GM12878 (cell line): ENCODE results near the gene SLC4A8.

ENCODE experiments used
- ASH2L ChIP-seq: fragments of 300-600, 200-600 bp; sonication (generic); IDR thresholded peaks from 2 replicates; pipeline ENCODE4 v1.6.1; 2017; ENCODE audit warnings: low read depth, mild to moderate bottlenecking, borderline replicate concordance
- CBFB ChIP-seq: IDR thresholded peaks from 2 replicates; pipeline ENCODE4 v1.6.1; 2016; ENCODE audit warnings: antibody characterized with exemption, low read depth
- NFYB ChIP-seq: IDR thresholded peaks from 2 replicates; pipeline ENCODE4 v1.6.1; 2011; ENCODE audit warnings: low read depth, mild to moderate bottlenecking, low read length, improper control_type of control experiment, moderate library complexity; ENCODE audit not compliant: insufficient read depth
- POLR2A ChIP-seq: IDR thresholded peaks from 2 replicates; pipeline ENCODE4 v1.6.1; 2011; ENCODE audit warnings: low read depth, mild to moderate bottlenecking, low read length
- SUPT20H ChIP-seq: IDR thresholded peaks from 2 replicates; pipeline ENCODE4 v1.6.1; 2011; ENCODE audit warnings: low read depth, mild to moderate bottlenecking, low read length, moderate library complexity, borderline replicate concordance; ENCODE audit not compliant: control insufficient read depth
- TF ChIP-seq, protein P1 (sequence below), 3 experiments: IDR thresholded peaks in 2 of 3; conservative IDR thresholded peaks in 1 of 3; 2 replicates each; pipeline ENCODE4 v1.5.1; 2011; ENCODE audit warnings: low read depth in 3 of 3, low read length in 3 of 3, mild to moderate bottlenecking in 3 of 3, control low read depth in 2 of 3, moderate library complexity in 2 of 3, inconsistent platforms in 1 of 3, mixed read lengths in 1 of 3; ENCODE audit not compliant: control insufficient read depth in 2 of 3, insufficient read depth in 1 of 3; ENCODE audit errors: extremely low read depth in 1 of 3

DNA sequence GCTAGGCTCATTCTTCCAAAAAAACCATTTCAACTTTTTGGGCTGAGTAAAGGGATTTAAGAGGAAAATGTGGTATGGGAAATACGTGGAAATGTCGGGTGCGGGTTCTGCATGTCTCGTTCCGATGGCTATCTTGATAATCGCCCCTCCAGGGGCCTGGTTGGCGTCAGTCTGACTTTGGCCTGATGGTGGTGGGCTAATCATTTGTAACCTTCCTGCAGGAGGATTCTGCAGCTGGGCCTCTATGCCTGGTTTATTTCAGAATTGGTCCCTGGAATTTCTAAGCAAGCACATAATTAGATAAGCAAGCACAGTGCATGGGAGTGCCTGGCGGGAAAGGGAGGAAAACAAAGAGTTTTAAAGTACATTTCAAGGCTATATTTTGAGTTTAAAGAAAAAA, 14.8 kb upstream of the SLC4A8 start:
- TF ChIP-seq SUPT20H, result no peak
- no peak for TF ChIP-seq POLR2A
- TF ChIP-seq, protein P1, sequence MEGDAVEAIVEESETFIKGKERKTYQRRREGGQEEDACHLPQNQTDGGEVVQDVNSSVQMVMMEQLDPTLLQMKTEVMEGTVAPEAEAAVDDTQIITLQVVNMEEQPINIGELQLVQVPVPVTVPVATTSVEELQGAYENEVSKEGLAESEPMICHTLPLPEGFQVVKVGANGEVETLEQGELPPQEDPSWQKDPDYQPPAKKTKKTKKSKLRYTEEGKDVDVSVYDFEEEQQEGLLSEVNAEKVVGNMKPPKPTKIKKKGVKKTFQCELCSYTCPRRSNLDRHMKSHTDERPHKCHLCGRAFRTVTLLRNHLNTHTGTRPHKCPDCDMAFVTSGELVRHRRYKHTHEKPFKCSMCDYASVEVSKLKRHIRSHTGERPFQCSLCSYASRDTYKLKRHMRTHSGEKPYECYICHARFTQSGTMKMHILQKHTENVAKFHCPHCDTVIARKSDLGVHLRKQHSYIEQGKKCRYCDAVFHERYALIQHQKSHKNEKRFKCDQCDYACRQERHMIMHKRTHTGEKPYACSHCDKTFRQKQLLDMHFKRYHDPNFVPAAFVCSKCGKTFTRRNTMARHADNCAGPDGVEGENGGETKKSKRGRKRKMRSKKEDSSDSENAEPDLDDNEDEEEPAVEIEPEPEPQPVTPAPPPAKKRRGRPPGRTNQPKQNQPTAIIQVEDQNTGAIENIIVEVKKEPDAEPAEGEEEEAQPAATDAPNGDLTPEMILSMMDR (IDR thresholded peaks at IDR 0.05 in 2 of 3, conservative IDR thresholded peaks at IDR 0.05 in 1 of 3; ENCODE audit: control insufficient read depth in 2 of 3, extremely low read depth in 1 of 3, insufficient read depth in 1 of 3, low read depth in 3 of 3, low read length in 3 of 3), result no peak
- TF ChIP-seq CBFB, result no peak
- TF ChIP-seq NFYB, result no peak
- TF ChIP-seq ASH2L, result no peak
